ENCODE measurements around the gene MGST1.
"Not testable (repeated sequence)": the region's sequence is repeated elsewhere in the genome, so short reads cannot be mapped to it uniquely, and the experiment has no call there.

MGST1 gene

GRCh38 chr12:16392846-16393535, 45.5 kb downstream of the MGST1 start:
- no peak overlapping the region for H3K4me3 ChIP-seq (ENCODE audit: low read depth, low read length)
- no peak for TF ChIP-seq CTCF (IDR thresholded peaks at IDR 0.05; ENCODE audit: low read depth, low read length)

DNA sequence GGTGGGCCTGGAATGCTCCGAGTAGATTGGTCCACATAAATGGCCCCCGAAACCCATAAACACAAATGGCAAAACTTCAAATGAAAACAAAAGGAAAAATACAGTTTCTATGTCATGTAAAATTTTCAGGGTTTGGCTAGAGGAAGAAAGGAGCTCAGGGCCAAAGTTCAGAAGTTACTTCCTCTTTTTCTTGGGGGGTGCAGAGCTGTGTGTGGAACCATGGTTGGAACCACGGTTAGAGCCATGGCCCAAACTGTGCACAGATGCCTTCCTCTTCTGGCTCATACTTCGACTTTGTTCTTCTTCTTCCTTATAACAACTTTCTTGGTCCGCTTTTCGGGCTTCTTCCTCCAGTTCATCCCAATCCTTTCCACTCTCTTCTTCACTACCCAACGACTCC, 51.7 kb downstream of the MGST1 start:
- TF ChIP-seq CTCF (IDR thresholded peaks at IDR 0.05; ENCODE audit: low read depth, low read length): no peak
- no peak overlapping the region for H3K4me3 ChIP-seq (ENCODE audit: low read depth, low read length)

- not testable (repeated sequence) for H3K4me3 ChIP-seq (ENCODE audit: low read depth, low read length)
Measured at GRCh38 chr12:16401835-16402234, 54.4 kb downstream of the MGST1 start.

DNA sequence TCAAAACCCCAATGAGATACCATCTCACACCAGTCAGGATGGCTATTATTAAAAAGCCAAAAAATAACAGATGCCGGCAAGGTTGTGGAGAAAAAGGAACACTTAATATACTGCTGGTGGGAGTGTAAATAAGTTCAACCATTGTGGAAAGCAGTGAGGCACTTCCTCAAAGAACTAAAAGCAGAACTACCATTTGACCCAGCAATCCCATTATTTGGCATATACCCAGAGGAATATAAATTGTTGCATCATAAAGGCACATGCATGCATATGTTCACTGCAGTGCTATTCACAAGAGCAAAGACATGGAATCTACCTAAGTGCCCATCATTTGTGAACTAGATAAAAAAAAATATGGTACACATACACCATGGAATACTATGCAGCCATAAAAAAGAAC, 59.9 kb downstream of the MGST1 start:
- TF ChIP-seq CTCF (IDR thresholded peaks at IDR 0.05; ENCODE audit: low read depth, low read length): no peak
- no peak overlapping the region for H3K4me3 ChIP-seq (ENCODE audit: low read depth, low read length)

All from WI38 (cell line).